Measurements from ENCODE around the gene METTL2B. TPM values are rescaled to one million over a fixed set of nuclear protein-coding genes. Genes with fewer than 3 reads are reported as not detected.

METTL2B gene
- total and polyA plus RNA-seq, 2 of the 13 experiments (the other 11 are each of a cell fraction or from before 2014, with no cell fraction given), result 15.5 to 33.1 TPM

- TF ChIP-seq CC2D1A (CRISPR knock-in tag; IDR thresholded peaks at IDR 0.05), result no peak
- TF ChIP-seq, protein P1, sequence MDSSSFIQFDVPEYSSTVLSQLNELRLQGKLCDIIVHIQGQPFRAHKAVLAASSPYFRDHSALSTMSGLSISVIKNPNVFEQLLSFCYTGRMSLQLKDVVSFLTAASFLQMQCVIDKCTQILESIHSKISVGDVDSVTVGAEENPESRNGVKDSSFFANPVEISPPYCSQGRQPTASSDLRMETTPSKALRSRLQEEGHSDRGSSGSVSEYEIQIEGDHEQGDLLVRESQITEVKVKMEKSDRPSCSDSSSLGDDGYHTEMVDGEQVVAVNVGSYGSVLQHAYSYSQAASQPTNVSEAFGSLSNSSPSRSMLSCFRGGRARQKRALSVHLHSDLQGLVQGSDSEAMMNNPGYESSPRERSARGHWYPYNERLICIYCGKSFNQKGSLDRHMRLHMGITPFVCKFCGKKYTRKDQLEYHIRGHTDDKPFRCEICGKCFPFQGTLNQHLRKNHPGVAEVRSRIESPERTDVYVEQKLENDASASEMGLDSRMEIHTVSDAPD (CRISPR knock-in tag; IDR thresholded peaks at IDR 0.05), result no peak
- TF ChIP-seq ERF (CRISPR knock-in tag; IDR thresholded peaks at IDR 0.05), result no peak
- TF ChIP-seq, protein P2, sequence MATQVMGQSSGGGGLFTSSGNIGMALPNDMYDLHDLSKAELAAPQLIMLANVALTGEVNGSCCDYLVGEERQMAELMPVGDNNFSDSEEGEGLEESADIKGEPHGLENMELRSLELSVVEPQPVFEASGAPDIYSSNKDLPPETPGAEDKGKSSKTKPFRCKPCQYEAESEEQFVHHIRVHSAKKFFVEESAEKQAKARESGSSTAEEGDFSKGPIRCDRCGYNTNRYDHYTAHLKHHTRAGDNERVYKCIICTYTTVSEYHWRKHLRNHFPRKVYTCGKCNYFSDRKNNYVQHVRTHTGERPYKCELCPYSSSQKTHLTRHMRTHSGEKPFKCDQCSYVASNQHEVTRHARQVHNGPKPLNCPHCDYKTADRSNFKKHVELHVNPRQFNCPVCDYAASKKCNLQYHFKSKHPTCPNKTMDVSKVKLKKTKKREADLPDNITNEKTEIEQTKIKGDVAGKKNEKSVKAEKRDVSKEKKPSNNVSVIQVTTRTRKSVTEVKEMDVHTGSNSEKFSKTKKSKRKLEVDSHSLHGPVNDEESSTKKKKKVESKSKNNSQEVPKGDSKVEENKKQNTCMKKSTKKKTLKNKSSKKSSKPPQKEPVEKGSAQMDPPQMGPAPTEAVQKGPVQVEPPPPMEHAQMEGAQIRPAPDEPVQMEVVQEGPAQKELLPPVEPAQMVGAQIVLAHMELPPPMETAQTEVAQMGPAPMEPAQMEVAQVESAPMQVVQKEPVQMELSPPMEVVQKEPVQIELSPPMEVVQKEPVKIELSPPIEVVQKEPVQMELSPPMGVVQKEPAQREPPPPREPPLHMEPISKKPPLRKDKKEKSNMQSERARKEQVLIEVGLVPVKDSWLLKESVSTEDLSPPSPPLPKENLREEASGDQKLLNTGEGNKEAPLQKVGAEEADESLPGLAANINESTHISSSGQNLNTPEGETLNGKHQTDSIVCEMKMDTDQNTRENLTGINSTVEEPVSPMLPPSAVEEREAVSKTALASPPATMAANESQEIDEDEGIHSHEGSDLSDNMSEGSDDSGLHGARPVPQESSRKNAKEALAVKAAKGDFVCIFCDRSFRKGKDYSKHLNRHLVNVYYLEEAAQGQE (IDR thresholded peaks at IDR 0.05; ENCODE audit: borderline replicate concordance in 1 of 2, low read depth in 1 of 2, low read length in 2 of 2), result peak in 1 of 2 experiments; percentile 7; a peak in 1 of 4 replicates
- TF ChIP-seq, protein P3, sequence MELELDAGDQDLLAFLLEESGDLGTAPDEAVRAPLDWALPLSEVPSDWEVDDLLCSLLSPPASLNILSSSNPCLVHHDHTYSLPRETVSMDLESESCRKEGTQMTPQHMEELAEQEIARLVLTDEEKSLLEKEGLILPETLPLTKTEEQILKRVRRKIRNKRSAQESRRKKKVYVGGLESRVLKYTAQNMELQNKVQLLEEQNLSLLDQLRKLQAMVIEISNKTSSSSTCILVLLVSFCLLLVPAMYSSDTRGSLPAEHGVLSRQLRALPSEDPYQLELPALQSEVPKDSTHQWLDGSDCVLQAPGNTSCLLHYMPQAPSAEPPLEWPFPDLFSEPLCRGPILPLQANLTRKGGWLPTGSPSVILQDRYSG (CRISPR knock-in tag; IDR thresholded peaks at IDR 0.05), result no peak
- TF ChIP-seq FOXK1 (CRISPR knock-in tag; IDR thresholded peaks at IDR 0.05; ENCODE audit: borderline replicate concordance, low read depth), result no peak
- no peak for TF ChIP-seq ZNF275 (CRISPR knock-in tag; IDR thresholded peaks at IDR 0.05; ENCODE audit: borderline replicate concordance)
- TF ChIP-seq MYC (CRISPR knock-in tag; IDR thresholded peaks at IDR 0.05; ENCODE audit: borderline replicate concordance), result no peak
- TF ChIP-seq MED13 (CRISPR knock-in tag; IDR thresholded peaks at IDR 0.05), result no peak
- TF ChIP-seq ZNF577 (CRISPR knock-in tag; IDR thresholded peaks at IDR 0.05; ENCODE audit: borderline replicate concordance, low read depth), result no peak
- 0 out of 2 replicates have a peak, but pooled peaks have one; percentile 43 for TF ChIP-seq ZNF205 (CRISPR knock-in tag; IDR thresholded peaks at IDR 0.05)
- TF ChIP-seq JUND (CRISPR knock-in tag; IDR thresholded peaks at IDR 0.05), result no peak
- no peak for TF ChIP-seq MEIS1 (CRISPR knock-in tag; IDR thresholded peaks at IDR 0.05; ENCODE audit: borderline replicate concordance)
- no peak for TF ChIP-seq DNMT1 (CRISPR knock-in tag; IDR thresholded peaks at IDR 0.05)
- no peak for TF ChIP-seq BRD4 (CRISPR knock-in tag; IDR thresholded peaks at IDR 0.05)
- TF ChIP-seq MIER2 (CRISPR knock-in tag; IDR thresholded peaks at IDR 0.05), result no peak
- TF ChIP-seq ZNF562 (CRISPR knock-in tag; IDR thresholded peaks at IDR 0.05; ENCODE audit: borderline replicate concordance), result no peak
- TF ChIP-seq ZNF672 (CRISPR knock-in tag; IDR thresholded peaks at IDR 0.05), result no peak
- peak; percentile 92 for TF ChIP-seq TCF7 (IDR thresholded peaks at IDR 0.05; ENCODE audit: low read depth)
- TF ChIP-seq, protein P4, sequence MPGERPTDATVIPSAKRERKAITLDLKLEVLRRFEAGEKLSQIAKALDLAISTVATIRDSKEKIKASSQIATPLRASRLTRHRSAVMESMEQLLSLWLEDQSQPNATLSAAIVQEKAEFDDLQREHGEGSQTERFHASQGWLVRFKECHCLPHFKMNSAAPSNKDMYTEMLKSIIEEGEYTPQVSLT (CRISPR knock-in tag; IDR thresholded peaks at IDR 0.05; ENCODE audit: borderline replicate concordance, low read depth), result no peak
- TF ChIP-seq GATAD2A (CRISPR knock-in tag; IDR thresholded peaks at IDR 0.05), result peak; percentile 81
- no peak for TF ChIP-seq ZNF775 (CRISPR knock-in tag; IDR thresholded peaks at IDR 0.05; ENCODE audit: borderline replicate concordance)
- TF ChIP-seq TAF1 (CRISPR knock-in tag; IDR thresholded peaks at IDR 0.05), result no peak
- TF ChIP-seq TRIM24 (CRISPR knock-in tag; IDR thresholded peaks at IDR 0.05), result no peak
- no peak for TF ChIP-seq ZNF644 (CRISPR knock-in tag; IDR thresholded peaks at IDR 0.05; ENCODE audit: low read depth)
- no peak for TF ChIP-seq ETV6 (CRISPR knock-in tag; conservative IDR thresholded peaks at IDR 0.05)
These were observed 41.2 kb upstream of the METTL2B start (continued) for GRCh38 chr7:128435327-128435686.
